Endometrial microvascular endothelial cells (primary cell): ENCODE measurements around the gene PSTPIP1. TPM values are rescaled to one million over a fixed set of nuclear protein-coding genes. Genes with fewer than 3 reads are reported as not detected.

Source experiments
- in situ Hi-C: cut with HindIII; loops from 2 replicates; pipeline ENCODE4 v1.10.0; 2017; ENCODE audit warnings: low sequenced_read_pairs, low pct_unique_long_range_greater_than_20kb; ENCODE audit errors: inconsistent ontology term
- total RNA-seq: library from RNA; depleted of rRNA; stranded (reverse); fragments of >200 nt; gene quantifications from one replicate; pipeline ENCODE4 v1.2.3, GENCODE V29; 2015; ENCODE audit errors: inconsistent ontology term

PSTPIP1 gene
- total RNA-seq, 1 donor from 2014 or later, result not detected

GRCh38 chr15:77035999-77036471, 41.1 kb downstream of the PSTPIP1 start:
- in situ Hi-C loops, result no loop called here

GRCh38 chr15:77036537-77037387, 41.8 kb downstream of the PSTPIP1 start:
- in situ Hi-C loops, result no loop called here

DNA sequence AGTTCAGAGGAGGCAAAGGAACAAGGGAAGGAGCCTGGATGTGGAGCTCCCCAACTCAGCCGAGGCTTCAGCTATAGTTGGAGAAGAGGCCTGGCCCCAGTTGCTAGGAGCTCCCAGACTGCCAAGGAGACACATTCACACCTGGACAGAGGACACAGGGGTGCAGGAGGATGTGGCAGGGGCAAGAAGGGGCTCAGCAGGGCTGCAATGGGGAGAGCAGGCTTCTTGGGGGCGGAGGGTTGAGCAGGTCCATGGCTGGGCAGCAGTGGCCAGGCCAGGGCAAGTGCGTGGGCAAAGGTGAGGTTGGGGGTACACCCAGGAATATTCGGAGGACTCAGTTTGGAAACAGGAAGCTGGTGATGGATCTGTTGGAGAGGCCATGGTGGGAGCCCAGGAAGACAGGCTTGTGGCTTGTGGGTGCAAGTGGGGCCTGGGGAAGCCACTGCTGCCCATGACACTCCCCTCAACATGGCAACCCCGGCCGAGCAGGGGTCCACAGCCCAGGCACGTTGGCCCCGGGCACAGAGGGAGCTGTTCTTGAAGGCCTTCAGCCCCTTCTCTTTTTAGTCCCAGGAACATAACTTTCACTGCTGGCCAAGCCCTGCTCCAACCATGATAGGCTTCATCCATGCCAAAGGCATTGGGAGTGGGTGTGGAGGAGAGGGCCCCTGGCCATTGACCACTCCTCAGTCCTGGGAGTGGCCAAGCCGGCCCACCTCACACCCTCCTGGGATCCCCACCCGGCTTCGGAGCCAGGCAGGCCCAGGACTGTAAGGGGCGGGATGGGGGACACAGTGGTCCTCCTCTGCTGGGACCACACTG, 42.7 kb downstream of the PSTPIP1 start:
- in situ Hi-C loops, result no loop called here

DNA sequence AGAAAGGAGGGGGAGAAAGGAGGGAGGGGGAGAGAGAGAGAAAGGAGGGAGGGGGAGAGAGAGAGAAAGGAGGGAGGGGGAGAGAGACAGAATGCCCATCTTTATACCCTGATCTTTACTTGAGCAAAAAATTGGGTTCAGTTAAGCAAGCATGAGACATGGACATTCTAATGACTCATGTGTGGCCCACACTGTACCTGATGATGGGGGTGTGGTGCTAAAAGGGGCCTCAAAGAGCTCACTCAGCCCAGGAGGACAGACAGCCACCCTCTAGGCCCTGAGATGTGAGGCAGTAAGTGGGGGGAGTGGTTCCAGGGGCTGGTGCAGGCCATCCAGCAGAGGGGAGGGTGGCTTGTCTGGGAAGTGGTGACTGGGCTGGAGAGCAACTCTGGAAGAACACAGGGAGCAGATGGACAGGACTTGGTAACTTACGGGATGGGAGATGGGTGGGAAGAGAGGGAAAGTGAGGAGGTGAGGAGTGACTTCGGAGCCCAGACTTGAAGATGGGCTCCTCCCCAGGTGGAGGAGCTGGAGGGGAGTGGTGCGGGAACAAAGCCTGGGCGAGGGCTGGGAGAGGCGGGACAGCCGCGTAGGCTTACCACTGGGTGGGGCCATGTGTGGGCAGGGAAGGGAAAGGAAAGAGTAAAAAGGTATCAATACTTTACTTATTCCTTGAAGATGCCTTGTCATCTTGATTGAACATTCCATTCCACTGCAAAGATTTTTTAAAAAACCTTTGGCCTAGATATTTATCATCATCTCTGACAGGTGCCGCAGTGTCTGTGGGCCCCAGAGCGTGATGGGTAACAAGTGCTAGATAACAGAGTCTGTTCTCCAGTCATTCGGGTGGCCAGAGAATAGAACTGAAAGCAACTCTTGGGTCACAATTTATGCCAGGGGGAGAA, 43.6 kb downstream of the PSTPIP1 start:
- in situ Hi-C loops, result no loop called here

DNA sequence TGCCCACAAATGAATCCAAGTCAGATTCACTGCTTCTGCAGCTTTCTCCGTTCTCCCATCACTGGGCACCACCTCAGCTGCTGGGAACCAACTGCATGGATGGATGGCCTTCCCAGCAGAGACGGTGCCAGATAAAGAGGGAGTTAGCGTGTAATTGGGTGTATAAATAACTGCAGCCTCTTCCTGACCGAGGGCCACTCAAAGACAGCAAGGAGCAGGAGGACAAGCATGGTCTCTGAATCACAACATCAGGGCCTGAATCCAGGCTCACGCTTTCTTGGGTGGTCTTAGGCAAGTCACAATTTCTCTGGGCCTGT, 44.2 kb downstream of the PSTPIP1 start:
- in situ Hi-C loops, result no loop called here

GRCh38 chr15:77039848-77040247, 44.9 kb downstream of the PSTPIP1 start:
- in situ Hi-C loops, result no loop called here

DNA sequence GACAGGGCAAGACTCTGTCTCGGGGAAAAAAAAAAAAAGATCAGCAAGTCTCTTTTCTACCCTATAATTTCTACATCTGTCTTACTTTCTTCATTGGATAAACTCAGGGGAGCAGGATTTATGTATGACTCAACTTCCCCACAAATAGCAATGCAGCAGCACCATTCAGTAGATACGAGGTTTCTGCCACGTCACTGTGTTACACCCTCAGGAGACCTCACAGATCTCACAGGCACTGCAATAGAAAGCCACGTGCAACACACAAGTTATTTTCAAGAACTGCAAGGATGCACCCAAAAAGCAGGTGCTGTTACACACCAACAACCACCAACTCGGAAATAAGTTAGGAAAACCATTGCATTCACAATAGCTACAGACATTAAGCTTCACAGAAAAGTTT, 45.7 kb downstream of the PSTPIP1 start:
- in situ Hi-C loops, result no loop called here

DNA sequence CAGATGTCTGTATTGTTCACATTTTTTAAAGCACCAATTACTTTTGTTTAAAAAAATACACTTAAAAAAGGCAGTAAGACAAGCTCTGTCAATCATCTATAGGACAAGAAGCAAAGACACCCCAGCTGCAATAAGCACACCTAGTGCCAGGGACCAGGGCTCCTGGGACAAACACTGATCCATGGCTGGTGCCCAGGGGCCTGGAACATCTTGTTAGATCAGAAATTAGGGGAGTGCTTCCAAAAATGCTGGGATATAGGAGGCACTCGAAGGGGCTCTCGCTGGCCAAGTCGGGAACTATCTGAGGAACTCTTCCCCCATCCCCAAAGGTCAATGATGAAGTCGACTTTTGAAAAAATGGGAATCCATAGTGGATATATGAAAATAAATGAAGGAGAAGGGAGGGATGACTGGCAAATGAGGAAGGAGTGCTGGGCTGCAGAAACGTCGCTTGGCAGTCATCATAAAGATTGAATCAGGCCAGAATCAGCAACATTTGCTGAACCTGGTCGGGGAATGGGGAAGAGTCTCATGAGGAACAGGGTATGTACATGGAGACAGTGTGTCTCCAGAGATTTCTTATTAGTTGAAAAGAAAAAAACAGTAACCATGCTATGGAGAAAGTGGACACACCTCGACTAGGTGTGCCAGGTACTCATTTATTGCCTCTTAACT, 47.5 kb downstream of the PSTPIP1 start:
- in situ Hi-C loops, result no loop called here

DNA sequence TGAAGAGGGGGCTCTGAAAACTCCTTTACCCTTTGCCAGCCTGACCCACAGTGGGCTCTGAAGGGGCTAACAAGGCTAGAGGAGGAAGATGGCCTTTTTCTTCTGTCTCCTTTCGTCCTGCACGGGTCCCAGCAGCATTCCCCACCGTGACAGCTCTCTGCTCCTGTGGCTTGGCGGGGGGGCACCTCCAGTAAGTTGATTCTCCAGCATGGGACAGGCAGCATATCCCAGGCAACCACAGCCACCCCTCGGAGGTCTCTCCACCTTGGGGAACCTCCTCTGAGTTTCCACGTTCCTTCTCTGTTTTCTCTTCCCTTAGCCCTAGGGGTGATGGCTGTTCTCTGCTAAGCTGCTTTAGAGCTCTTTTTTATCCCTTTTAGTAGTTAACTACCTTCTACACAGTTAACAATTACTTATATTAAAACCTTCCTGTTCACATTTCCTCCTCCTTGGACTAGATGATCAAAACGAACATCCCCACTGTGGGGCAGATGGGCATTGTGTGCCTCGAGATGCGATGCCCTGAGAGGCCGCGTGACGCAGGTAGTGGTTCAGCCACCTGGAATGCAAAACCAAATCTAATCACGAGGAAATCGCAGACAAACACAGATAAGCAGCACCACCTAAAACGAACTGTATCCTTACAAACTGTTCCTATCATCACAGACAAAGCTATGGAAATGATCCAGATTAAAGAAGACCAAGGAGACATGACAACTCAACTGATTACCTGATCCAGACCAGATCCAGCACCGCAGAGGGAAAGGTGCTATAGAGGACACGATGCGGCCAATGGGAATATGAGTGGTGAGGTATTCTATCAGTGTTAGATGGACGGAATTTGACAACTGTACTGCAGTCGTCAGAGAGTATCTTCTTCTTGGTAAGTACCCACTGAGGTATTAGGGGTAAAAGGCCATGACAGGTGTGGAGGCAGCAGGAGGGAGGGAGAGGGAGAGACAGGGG, 48.3 kb downstream of the PSTPIP1 start:
- in situ Hi-C loops, result no loop called here

GRCh38 chr15:77044228-77045042, 49.5 kb downstream of the PSTPIP1 start:
- in situ Hi-C loops, result no loop called here

DNA sequence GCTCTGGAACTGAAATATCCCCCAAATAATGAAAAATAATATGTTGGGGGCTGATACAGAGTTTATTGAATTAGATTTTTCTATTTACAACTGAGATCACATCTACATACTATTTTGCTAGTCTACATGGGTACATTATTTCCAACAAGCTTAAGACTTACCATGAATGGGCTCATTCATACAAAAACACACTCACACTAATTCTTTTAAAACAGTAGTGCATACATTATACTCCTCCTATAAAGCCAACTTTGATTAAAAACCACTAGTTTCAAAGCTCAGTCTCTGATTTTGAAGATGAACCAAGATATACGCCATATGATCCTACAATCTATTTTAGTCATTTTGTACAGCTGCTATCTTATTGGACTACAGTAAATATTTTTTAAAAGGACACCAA, 51.1 kb downstream of the PSTPIP1 start:
- in situ Hi-C loops, result no loop called here

DNA sequence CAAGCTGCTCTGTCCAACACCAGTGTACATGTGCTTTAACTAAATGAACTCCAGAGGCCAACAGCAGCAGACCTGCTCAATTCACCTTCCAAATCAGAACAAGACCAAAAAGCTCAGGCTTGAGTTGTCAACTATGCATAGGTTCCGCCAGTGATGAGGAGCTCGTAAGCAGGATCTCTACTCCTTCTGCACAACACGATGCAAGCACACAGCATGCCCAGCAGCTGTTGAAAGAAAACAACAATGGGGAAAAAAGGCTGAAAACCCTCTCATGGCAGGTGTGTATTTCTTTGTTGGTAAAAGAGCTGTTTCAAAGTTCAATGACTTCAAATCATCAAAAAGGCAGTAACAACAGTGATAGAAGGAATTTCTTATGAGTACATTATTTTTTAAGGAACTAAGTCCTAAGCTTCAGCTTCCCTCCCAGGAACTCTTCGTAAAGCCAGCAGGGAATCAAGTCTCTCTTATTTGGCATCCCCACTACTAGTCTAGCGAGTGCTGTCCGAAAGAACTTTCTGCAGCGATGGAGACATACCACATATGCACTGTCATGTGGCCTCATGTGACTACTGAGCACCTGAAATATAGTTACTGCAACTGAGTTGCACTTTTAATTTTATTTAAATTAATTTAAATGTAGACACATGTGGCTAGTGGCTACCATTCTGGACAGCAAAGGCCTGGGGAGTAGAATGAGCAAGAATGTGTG, 51.9 kb downstream of the PSTPIP1 start:
- in situ Hi-C loops, result no loop called here

DNA sequence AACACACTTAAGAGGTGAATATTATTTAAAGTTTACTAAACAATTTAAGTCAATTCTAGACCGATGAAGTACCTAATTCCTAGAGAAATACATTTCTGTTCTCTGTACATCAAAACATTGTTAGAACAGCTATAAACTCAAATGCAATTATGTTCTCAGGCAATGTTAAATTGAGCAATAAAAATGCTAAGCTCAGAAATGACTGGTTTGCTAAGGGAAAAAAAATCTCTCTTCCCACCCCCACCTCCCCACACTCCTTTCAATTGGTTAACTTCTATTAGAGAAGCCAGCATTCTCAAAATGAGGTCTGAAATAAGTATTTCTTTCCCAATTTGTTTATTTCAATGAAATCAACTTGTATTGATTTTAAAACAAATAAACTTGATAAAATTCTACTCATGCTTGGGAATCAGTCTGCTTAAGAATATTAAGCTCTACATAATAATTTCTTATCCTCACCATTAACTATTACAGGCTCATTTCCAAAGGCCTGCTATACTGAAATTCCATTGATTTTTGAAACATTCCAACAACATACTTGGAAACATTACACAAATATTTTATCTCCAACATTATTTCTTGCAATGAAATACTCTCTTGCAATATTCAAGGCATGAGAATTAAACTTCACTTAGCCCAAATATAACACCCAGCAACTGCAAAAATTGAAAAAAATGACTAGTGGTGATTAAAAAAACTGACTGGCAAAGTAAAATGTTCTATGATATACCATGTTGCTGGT, 53.4 kb downstream of the PSTPIP1 start:
- in situ Hi-C loops, result no loop called here

DNA sequence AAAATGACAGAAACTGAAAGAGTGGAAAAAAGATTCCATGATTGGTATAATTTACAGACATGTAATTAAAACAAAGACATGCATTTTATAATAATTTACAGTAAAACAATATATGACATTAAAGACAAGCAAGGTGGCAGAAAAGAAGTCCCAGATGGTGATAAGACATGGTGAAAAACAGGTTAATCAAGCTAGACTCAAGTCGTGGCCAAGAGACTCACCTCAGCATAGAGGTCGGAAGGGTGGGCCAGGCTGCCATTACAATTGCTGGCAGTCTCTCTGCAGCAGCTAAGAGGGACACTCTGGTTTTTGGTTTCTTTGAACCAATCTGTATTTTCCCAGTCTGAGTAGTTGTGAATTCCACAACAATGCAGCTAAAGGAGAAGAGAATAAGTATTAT, 57.6 kb downstream of the PSTPIP1 start:
- in situ Hi-C loops, result no loop called here

DNA sequence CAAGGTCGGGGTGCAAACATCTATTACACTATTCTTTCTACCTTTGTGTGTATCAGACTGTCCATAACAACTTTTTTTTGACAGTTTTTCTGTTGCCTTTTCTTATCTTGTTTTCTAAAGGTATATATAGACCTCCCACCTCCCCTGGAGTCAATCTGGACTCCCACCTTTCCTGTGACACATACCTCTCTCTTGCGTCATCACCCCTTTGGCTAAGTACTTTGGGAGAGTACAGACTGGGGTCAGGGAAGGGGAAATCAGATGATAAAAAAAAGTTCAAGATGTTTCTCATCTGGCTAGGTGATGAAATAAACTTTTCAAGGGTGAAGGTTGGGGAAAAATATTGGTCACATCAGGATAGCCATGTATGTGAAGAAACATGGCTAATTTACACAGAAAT, 58.8 kb downstream of the PSTPIP1 start:
- in situ Hi-C loops, result no loop called here

DNA sequence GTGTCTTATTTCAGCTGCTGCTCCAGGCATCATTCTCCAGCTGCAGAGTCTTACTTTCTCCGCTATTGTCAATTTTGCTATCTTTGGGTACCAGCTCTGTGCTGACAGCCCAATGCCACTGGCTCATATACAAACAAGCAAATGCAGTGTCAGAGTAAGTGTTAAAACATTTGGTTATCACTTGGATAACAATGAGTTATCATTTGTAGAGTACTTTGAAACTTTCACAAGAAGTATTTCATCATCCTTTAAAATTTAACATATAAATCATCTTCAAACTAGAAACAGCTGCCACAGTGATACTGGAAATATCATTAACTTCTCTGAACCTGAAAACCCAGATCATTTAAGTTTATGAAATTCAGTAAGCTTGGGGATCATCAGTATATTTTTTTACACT, 62.1 kb downstream of the PSTPIP1 start:
- in situ Hi-C loops, result no loop called here
